Smooth muscle cell (in vitro differentiated cells): Measurements from ENCODE around the gene ACTN3. TPM values are rescaled to one million over a fixed set of nuclear protein-coding genes. Genes with fewer than 3 reads are reported as not detected.

Experiments
- DNase-seq: peaks from one replicate; lab custom pipeline; 2025; ENCODE audit not compliant: unreplicated experiment; lab: John Stamatoyannopoulos, UW
- H2AFZ ChIP-seq: fragments of 200-600 bp; sonication (generic); 2 replicates; pipeline ENCODE4 v1.6.0; 2016; ENCODE audit warnings: antibody characterized with exemption, low read depth, mild to moderate bottlenecking
- H3F3A ChIP-seq: fragments of 200-600 bp; sonication (generic); 2 replicates; pipeline ENCODE4 v1.6.0; 2017; ENCODE audit warnings: antibody characterized with exemption, low read depth
- H3K27ac ChIP-seq: fragments of 200-600 bp; sonication (generic); 2 replicates; pipeline ENCODE4 v1.5.1; 2016; ENCODE audit warnings: low read depth, mild to moderate bottlenecking
- H3K27me3 ChIP-seq: fragments of 200-600 bp; sonication (generic); 2 replicates; pipeline ENCODE4 v1.6.1; 2016; ENCODE audit warnings: low read depth, mild to moderate bottlenecking
- H3K36me3 ChIP-seq: fragments of 200-600 bp; sonication (generic); 2 replicates; pipeline ENCODE4 v1.5.1; 2016; ENCODE audit warnings: low read depth
- H3K4me1 ChIP-seq: fragments of 200-600 bp; sonication (generic); 2 replicates; pipeline ENCODE4 v1.5.1; 2016; ENCODE audit warnings: low read depth
- H3K4me2 ChIP-seq: fragments of 200-600 bp; sonication (generic); 2 replicates; pipeline ENCODE4 v1.6.0; 2016; ENCODE audit warnings: mild to moderate bottlenecking
- H3K4me3 ChIP-seq: fragments of 200-600 bp; sonication (generic); 2 replicates; pipeline ENCODE4 v1.5.1; 2016; ENCODE audit warnings: mild to moderate bottlenecking
- H3K79me2 ChIP-seq: fragments of 200-600 bp; sonication (generic); 2 replicates; pipeline ENCODE4 v1.6.0; 2016; ENCODE audit warnings: low read depth, mild to moderate bottlenecking
- H3K9ac ChIP-seq: fragments of 200-600 bp; sonication (generic); 2 replicates; pipeline ENCODE4 v1.6.0; 2016; ENCODE audit warnings: low read depth
- H3K9me3 ChIP-seq: fragments of 200-600 bp; sonication (generic); replicated peaks from 2 replicates; pipeline ENCODE4 v1.5.1; 2016; ENCODE audit warnings: low read depth
- H4K20me1 ChIP-seq: fragments of 200-600 bp; sonication (generic); 2 replicates; pipeline ENCODE4 v1.6.0; 2016; ENCODE audit warnings: low read depth
- WGBS: methylation state at CpG from one replicate; pipeline ENCODE4 v1.1.7; 2016; ENCODE audit warnings: low lambda C conversion rate; 5-methylcytosine and 5-hydroxymethylcytosine counted together
- polyA plus RNA-seq: library from polyadenylated mRNA; unstranded; fragments of >200 nt; fragmentation: Nextera tagmentation; extraction: Ambion mirVana; gene quantifications from 2 replicates; pipeline ENCODE4 v1.2.1, GENCODE V29; 2016
- total RNA-seq: library from RNA; depleted of rRNA; stranded (reverse); fragments of >200 nt; gene quantifications from 2 replicates; pipeline ENCODE4 v1.2.3, GENCODE V29; 2014
- TF ChIP-seq, protein P1 (sequence below): fragments of 200-600 bp; sonication (generic); IDR thresholded peaks from 2 replicates; pipeline ENCODE4 v1.5.1; 2017; ENCODE audit warnings: borderline replicate concordance, mild to moderate bottlenecking, antibody characterized with exemption; ENCODE audit not compliant: insufficient read depth, poor library complexity, severe bottlenecking

ACTN3 gene
- total and polyA plus RNA-seq, 2 experiments from 2014 or later: 1.4 TPM; not detected in 1

DNA sequence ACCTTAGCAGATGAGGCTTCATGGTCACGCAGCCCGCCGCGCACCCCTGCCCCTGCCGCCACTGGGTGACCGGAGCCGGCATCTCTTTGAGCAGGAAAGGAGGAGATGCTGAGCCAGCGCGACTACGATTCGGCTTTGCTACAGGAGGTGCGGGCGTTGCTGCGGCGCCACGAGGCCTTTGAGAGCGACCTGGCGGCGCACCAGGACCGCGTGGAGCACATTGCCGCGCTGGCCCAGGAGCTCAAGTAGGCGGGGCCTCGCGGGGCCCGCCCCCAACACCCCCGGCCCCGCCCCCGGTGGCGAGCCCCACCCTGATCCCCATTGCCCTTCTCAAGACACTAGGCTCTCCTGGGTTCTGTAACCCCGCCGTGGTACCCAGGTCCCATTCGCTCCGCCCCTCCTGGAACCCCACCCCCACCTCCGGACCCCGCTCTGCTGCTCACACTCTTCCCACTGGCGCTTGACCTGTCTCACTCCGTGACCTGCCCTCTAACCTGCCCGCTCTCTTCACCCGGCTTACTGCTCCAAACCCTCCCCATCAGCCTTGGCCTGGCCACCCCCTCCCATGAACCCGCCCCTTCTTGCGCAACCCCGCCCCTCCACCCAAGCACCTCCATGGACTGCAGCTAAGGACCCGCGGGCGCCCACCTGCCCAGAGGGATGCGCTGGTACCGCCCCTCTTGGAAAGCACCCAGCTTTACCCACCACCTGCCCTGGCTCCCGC is 12.6 kb downstream of the ACTN3 start:
- Histone ChIP-seq H3K4me1 (no peaks in the 10 kb centered on the region), H2AFZ (no peak overlapping the region), H3K4me3 (no peak overlapping the region), H3K9me3 (no peaks in the 10 kb centered on the region), H3K36me3 (no peaks in the 10 kb centered on the region), H4K20me1 (no peaks in the 10 kb centered on the region), H3F3A (no peaks in the 10 kb centered on the region), H3K4me2 (no peak overlapping the region), H3K79me2 (no peaks in the 10 kb centered on the region), H3K27ac (no peak overlapping the region), H3K27me3 (no peaks in the 10 kb centered on the region), H3K9ac (no peak overlapping the region)
- TF ChIP-seq, protein P1, sequence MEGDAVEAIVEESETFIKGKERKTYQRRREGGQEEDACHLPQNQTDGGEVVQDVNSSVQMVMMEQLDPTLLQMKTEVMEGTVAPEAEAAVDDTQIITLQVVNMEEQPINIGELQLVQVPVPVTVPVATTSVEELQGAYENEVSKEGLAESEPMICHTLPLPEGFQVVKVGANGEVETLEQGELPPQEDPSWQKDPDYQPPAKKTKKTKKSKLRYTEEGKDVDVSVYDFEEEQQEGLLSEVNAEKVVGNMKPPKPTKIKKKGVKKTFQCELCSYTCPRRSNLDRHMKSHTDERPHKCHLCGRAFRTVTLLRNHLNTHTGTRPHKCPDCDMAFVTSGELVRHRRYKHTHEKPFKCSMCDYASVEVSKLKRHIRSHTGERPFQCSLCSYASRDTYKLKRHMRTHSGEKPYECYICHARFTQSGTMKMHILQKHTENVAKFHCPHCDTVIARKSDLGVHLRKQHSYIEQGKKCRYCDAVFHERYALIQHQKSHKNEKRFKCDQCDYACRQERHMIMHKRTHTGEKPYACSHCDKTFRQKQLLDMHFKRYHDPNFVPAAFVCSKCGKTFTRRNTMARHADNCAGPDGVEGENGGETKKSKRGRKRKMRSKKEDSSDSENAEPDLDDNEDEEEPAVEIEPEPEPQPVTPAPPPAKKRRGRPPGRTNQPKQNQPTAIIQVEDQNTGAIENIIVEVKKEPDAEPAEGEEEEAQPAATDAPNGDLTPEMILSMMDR: no peak
- DNase-seq: no peak
- WGBS: 99% methylated on average over 23 of the region's 50 CpGs

DNA sequence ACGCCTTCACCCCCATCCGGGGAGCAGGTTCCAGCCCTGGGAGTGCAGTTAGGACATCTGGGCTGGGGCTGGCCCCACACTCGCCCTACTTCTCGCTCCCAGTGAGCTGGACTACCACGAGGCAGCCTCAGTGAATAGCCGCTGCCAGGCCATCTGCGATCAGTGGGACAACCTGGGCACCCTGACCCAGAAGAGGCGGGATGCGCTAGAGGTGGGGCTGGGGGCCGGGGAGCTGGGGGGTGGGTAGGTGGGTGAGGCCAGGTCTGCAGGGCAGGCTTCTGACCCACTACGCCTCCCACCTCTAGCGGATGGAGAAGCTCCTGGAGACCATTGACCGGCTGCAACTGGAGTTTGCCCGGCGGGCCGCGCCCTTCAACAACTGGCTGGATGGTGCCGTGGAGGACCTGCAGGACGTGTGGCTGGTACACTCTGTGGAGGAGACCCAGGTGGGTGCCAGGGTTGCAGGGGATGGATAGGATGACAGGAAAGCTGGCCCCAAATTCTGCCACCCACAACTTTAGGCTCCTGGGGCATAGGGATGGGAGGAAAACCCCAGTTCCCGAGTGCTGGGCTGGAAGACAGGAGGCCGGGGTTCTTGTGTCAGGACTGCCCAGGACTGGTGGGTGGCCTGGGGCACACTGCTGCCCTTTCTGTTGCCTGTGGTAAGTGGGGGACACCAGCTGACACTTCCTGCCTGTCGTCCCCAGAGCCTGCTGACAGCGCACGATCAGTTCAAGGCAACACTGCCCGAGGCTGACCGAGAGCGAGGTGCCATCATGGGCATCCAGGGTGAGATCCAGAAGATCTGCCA is 13.4 kb downstream of the ACTN3 start:
- no peaks in the 10 kb centered on the region for H3K36me3 ChIP-seq
- H3K27ac ChIP-seq: no peak overlapping the region
- no peak overlapping the region for H3K4me3 ChIP-seq
- H3F3A ChIP-seq: no peaks in the 10 kb centered on the region
- no peak overlapping the region for H3K4me2 ChIP-seq
- H3K4me1 ChIP-seq: no peaks in the 10 kb centered on the region
- H3K9me3 ChIP-seq: no peaks in the 10 kb centered on the region
- no peak for DNase-seq
- H4K20me1 ChIP-seq: no peaks in the 10 kb centered on the region
- H3K9ac ChIP-seq: no peak overlapping the region
- no peak overlapping the region for H2AFZ ChIP-seq
- H3K79me2 ChIP-seq: no peaks in the 10 kb centered on the region
- TF ChIP-seq, protein P1: no peak
- 93% methylated on average over 27 of the region's 27 CpGs for WGBS
- H3K27me3 ChIP-seq: no peaks in the 10 kb centered on the region

DNA sequence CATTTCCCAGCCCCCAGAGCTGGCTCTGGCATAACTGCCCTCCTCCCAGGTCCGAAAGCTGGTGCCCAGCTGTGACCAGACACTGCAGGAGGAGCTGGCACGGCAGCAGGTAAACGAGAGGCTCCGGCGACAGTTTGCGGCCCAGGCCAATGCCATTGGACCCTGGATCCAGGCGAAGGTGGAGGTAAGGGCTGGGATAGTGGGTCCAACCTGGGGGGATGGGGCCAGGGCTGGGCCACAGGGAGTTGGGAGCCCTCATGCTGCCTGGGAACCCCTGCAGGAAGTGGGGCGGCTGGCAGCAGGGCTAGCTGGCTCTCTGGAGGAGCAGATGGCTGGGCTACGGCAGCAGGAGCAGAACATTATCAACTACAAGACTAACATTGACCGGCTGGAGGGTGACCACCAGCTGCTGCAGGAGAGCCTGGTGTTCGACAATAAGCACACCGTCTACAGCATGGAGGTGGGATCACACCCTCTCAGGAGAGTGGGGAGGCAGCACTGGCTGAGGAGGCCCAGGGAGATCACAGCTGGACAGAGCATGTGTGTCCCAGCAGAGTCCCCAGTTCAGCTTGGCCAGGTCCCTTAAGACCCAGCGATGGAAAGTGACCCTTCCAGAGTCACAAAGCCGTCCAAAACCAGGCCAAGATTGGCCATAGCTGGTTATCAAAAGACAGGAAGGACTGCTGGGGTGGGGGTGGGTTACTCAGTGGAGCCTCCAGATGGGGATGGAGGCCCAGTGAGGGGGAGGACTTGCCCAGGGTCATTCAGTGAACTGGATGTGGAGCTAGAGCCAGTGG is 14.7 kb downstream of the ACTN3 start:
- WGBS: 92% methylated on average over 14 of the region's 14 CpGs
- H4K20me1 ChIP-seq: no peaks in the 10 kb centered on the region
- no peak overlapping the region for H3K9ac ChIP-seq
- no peaks in the 10 kb centered on the region for H3F3A ChIP-seq
- no peak for DNase-seq
- no peaks in the 10 kb centered on the region for H3K4me1 ChIP-seq
- H2AFZ ChIP-seq: no peak overlapping the region
- H3K27ac ChIP-seq: no peak overlapping the region
- H3K4me3 ChIP-seq: no peak overlapping the region
- H3K79me2 ChIP-seq: no peaks in the 10 kb centered on the region
- H3K9me3 ChIP-seq: no peaks in the 10 kb centered on the region
- H3K27me3 ChIP-seq: no peaks in the 10 kb centered on the region
- no peaks in the 10 kb centered on the region for H3K36me3 ChIP-seq
- TF ChIP-seq, protein P1: no peak
- no peak overlapping the region for H3K4me2 ChIP-seq
